IMR-90 (cell line): ENCODE measurements around the gene PDZD2.

Experiments
- CTCF ChIP-seq: conservative IDR thresholded peaks from 2 replicates; pipeline ENCODE4 v1.5.1; 2012; ENCODE audit warnings: mild to moderate bottlenecking, low read depth, low read length, improper control_type of control experiment
- MXI1 ChIP-seq: IDR thresholded peaks from 2 replicates; pipeline ENCODE4 v1.6.1; 2012; ENCODE audit warnings: low read depth, mild to moderate bottlenecking, low read length, moderate library complexity, borderline replicate concordance
- RCOR1 ChIP-seq: IDR thresholded peaks from 2 replicates; pipeline ENCODE4 v1.6.1; 2012; ENCODE audit warnings: mild to moderate bottlenecking, low read length, improper control_type of control experiment; ENCODE audit not compliant: insufficient replicate concordance
- SMC3 ChIP-seq: fragments of 150-350 bp; IDR thresholded peaks from 2 replicates; pipeline ENCODE4 v1.6.1; 2016; ENCODE audit warnings: low read depth, mild to moderate bottlenecking, antibody characterized with exemption, low read length, moderate library complexity

GRCh38 chr5:31972558-31972957 is 333.6 kb downstream of the PDZD2 start:
- TF ChIP-seq CTCF, result no peak
- TF ChIP-seq MXI1, result no peak
- TF ChIP-seq SMC3, result no peak
- no peak for TF ChIP-seq RCOR1
